Measurements from ENCODE around the gene SOX30.

- TF ChIP-seq CTCF (IDR thresholded peaks at IDR 0.05; ENCODE audit: low read depth, low read length, missing input control) (no peak), RAD21 (IDR thresholded peaks at IDR 0.05) (no peak), YY1 (IDR thresholded peaks at IDR 0.05) (no peak), SP1 (IDR thresholded peaks at IDR 0.05) (no peak), JUND (IDR thresholded peaks at IDR 0.05) (no peak), GABPA (IDR thresholded peaks at IDR 0.05 in 1 of 2, conservative IDR thresholded peaks at IDR 0.05 in 1 of 2) (no peak)
These were observed 16.1 kb upstream of the SOX30 start for GRCh38 chr5:157668356-157668755.

Measured in liver (tissue), 3 donors.